Tibial artery (tissue), 4 donors: ENCODE data around the gene WDR59.
A peak's percentile ranks its signal among the peaks of the same experiment; 100 is the strongest.

Experiments used
- DNase-seq, 2 donors: peaks; one replicate each; pipeline ENCODE4 v3.0.0-alpha.2; 2019
- H3K27ac ChIP-seq, 2 donors: fragments of 200-600 bp; sonication (generic) in 1 of 2; 1 replicate in 1 of 2; 2 replicates in 1 of 2; pipeline ENCODE4 v1.5.1; 2018 to 2019; ENCODE audit warnings: mild to moderate bottlenecking in 1 of 2
- H3K27me3 ChIP-seq, 2 donors: fragments of 200-600 bp; sonication (generic) in 1 of 2; one replicate each; pipeline versions ENCODE4 v1.5.1 to v1.6.0; 2016 to 2019
- H3K36me3 ChIP-seq, 3 donors: fragments of 200-600 bp; sonication (generic) in 2 of 3; one replicate each; pipeline ENCODE4 v1.5.1; 2016 to 2019; ENCODE audit warnings: mild to moderate bottlenecking in 2 of 3
- H3K4me1 ChIP-seq, 4 donors: fragments of 200-600 bp; sonication (generic) in 2 of 4; 1 replicate in 3 of 4; 2 replicates in 1 of 4; pipeline ENCODE4 v1.5.1; 2016 to 2019
- H3K4me3 ChIP-seq, 2 donors: fragments of 200-600 bp; sonication (generic) in 1 of 2; 1 replicate in 1 of 2; 2 replicates in 1 of 2; pipeline ENCODE4 v1.5.1; 2018 to 2019; ENCODE audit warnings: mild to moderate bottlenecking in 2 of 2
- H3K9me3 ChIP-seq, 3 donors: fragments of 200-600 bp; sonication (generic) in 1 of 3; one replicate each; pipeline ENCODE4 v1.5.1; 2016 to 2019
- intact Hi-C: fragments of 100-400 bp; cut with DNase I; formaldehyde crosslinking; loops from one replicate; pipeline ENCODE4 v1.15.0; 2023; ENCODE audit warnings: low total_unique reads
- TF ChIP-seq, protein P1 (sequence below), 2 experiments: fragments of 200-600 bp in 1 of 2; fragments of 450-650 bp in 1 of 2; IDR thresholded peaks; one replicate each; pipeline ENCODE4 v1.5.1; 2017 to 2019; ENCODE audit warnings: antibody characterized with exemption in 2 of 2, mild to moderate bottlenecking in 1 of 2, moderate library complexity in 1 of 2

Gene WDR59

GRCh38 chr16:74942977-74943918, 41.7 kb downstream of the WDR59 start:
- H3K9me3 ChIP-seq: no peaks in the 10 kb centered on the region
- no peaks in the 10 kb centered on the region for H3K27me3 ChIP-seq
- peak in 1 of 2 donors; percentile 5 for DNase-seq
- TF ChIP-seq, protein P1, sequence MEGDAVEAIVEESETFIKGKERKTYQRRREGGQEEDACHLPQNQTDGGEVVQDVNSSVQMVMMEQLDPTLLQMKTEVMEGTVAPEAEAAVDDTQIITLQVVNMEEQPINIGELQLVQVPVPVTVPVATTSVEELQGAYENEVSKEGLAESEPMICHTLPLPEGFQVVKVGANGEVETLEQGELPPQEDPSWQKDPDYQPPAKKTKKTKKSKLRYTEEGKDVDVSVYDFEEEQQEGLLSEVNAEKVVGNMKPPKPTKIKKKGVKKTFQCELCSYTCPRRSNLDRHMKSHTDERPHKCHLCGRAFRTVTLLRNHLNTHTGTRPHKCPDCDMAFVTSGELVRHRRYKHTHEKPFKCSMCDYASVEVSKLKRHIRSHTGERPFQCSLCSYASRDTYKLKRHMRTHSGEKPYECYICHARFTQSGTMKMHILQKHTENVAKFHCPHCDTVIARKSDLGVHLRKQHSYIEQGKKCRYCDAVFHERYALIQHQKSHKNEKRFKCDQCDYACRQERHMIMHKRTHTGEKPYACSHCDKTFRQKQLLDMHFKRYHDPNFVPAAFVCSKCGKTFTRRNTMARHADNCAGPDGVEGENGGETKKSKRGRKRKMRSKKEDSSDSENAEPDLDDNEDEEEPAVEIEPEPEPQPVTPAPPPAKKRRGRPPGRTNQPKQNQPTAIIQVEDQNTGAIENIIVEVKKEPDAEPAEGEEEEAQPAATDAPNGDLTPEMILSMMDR (IDR thresholded peaks at IDR 0.05): no peak
- no peaks in the 10 kb centered on the region for H3K4me1 ChIP-seq
- H3K4me3 ChIP-seq: no peak overlapping the region
- peaks cover 69 to 95% (median 80%) of the 10 kb centered on the region in 3 donors for H3K36me3 ChIP-seq
- no peak overlapping the region for H3K27ac ChIP-seq
- intact Hi-C loops: no loop called here

DNA sequence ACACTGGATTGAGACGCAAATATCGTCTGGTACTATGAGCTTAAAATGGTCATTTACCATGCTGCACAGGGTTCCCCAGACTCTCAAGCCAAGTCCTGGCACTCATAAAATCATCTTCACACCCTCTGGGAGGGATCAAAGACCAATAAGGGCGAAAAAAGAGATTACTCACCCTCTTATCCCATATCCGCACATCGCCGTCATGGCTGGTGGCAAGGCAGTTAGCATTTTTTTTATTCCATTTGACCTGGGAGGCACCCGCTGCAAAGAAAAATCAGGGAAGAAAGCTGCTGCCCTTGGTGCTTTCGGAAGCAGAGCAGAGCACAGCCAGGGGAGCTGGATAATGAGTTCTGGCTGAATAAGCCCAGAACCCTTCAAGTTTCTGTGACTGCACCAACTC, 42.4 kb downstream of the WDR59 start:
- peaks cover 68 to 95% (median 81%) of the 10 kb centered on the region in 3 donors for H3K36me3 ChIP-seq
- H3K4me3 ChIP-seq: no peak overlapping the region
- no peaks in the 10 kb centered on the region for H3K9me3 ChIP-seq
- no peaks in the 10 kb centered on the region for H3K27me3 ChIP-seq
- TF ChIP-seq, protein P1 (IDR thresholded peaks at IDR 0.05): no peak
- H3K4me1 ChIP-seq: no peaks in the 10 kb centered on the region
- intact Hi-C loops: no loop called here
- peak in 1 of 2 donors; percentile 11 for DNase-seq
- no peak overlapping the region for H3K27ac ChIP-seq

- peaks cover 62 to 92% (median 64%) of the 10 kb centered on the region in 3 donors for H3K36me3 ChIP-seq
Measured at GRCh38 chr16:74939688-74940087, 45.2 kb downstream of the WDR59 start.

DNA sequence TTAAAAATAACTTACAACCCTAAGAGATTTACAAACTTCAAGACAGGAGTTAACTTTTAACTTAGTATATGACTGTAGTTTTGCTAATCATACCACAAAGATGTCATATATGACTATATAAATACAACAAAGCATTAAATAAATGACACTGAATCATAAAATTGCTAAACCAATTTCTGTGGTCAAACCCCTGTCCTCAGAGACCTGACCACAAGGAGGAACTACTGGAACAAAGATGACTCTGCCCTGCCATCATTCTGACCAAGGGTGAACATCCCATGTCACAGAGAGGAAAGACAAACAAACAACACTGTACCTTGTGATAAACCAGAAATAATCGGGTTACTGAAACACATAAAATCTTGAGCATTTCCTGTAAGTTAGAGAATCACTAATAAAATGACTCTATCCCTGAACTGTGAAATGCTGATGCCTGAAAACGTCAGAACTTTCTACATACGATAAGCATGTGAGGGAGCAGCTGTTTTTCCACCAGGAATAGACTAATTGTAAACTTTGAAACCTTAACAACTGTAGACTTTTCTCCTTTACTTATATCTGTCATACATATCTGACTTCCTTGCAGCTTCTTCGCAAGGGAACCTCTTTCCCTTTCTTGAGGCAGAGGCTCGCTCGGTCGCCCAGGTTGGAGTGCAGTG, 47.9 kb downstream of the WDR59 start:
- Histone ChIP-seq H3K36me3 (peaks cover 44 to 78% (median 55%) of the 10 kb centered on the region in 3 donors), H3K4me1 (no peaks in the 10 kb centered on the region), H3K9me3 (no peaks in the 10 kb centered on the region), H3K4me3 (no peak overlapping the region), H3K27ac (no peak overlapping the region), H3K27me3 (no peaks in the 10 kb centered on the region)
- TF ChIP-seq, protein P1 (IDR thresholded peaks at IDR 0.05): no peak
- intact Hi-C loops: no loop called here
- peak in 1 of 2 donors; percentile 49 for DNase-seq

More at GRCh38 chr16:74939688-74940087, 45.2 kb downstream of the WDR59 start:
- Histone ChIP-seq H3K9me3 (no peaks in the 10 kb centered on the region), H3K27me3 (no peaks in the 10 kb centered on the region), H3K4me1 (no peaks in the 10 kb centered on the region), H3K4me3 (no peak overlapping the region), H3K27ac (no peak overlapping the region)
- TF ChIP-seq, protein P1 (IDR thresholded peaks at IDR 0.05): no peak
- no peak for DNase-seq
- intact Hi-C loops: no loop called here

- TF ChIP-seq, protein P1 (IDR thresholded peaks at IDR 0.05): no peak
- Histone ChIP-seq H3K27ac (no peak overlapping the region), H3K4me1 (no peaks in the 10 kb centered on the region), H3K27me3 (no peaks in the 10 kb centered on the region), H3K9me3 (no peaks in the 10 kb centered on the region), H3K36me3 (peaks cover 14 to 56% (median 27%) of the 10 kb centered on the region in 3 donors), H3K4me3 (no peak overlapping the region)
- intact Hi-C loops: no loop called here
- DNase-seq: no peak
Measured at GRCh38 chr16:74931445-74931844, 53.5 kb downstream of the WDR59 start.
